Breast epithelium (tissue), 4 donors: ENCODE data around the gene DYNC1H1. TPM values are rescaled to one million over a fixed set of nuclear protein-coding genes. Genes with fewer than 3 reads are reported as not detected.

Experiments used
- DNase-seq, 2 donors: peaks; one replicate each; pipeline ENCODE4 v3.0.0-alpha.2; 2019; ENCODE audit warnings: low spot score in 2 of 2
- H3K27ac ChIP-seq, 2 donors: fragments of 200-600 bp; sonication (generic) in 1 of 2; one replicate each; pipeline ENCODE4 v1.5.1; 2016 to 2019; ENCODE audit warnings: mild to moderate bottlenecking in 1 of 2
- H3K27me3 ChIP-seq, 2 donors: fragments of 200-600 bp; sonication (generic) in 1 of 2; one replicate each; pipeline versions ENCODE4 v1.5.1 to v1.6.0; 2017 to 2019; ENCODE audit warnings: control low read depth in 1 of 2, mild to moderate bottlenecking in 1 of 2
- H3K36me3 ChIP-seq: fragments of 200-600 bp; one replicate; pipeline ENCODE4 v1.5.1; 2019
- H3K4me1 ChIP-seq, 2 donors: fragments of 200-600 bp; sonication (generic); one replicate each; pipeline ENCODE4 v1.5.1; 2016 to 2019; ENCODE audit warnings: control low read depth in 1 of 2
- H3K4me3 ChIP-seq, 3 donors: fragments of 200-600 bp; sonication (generic); 1 replicate in 2 of 3; 2 replicates in 1 of 3; pipeline ENCODE4 v1.5.1; 2016 to 2019; ENCODE audit warnings: mild to moderate bottlenecking in 3 of 3, moderate library complexity in 2 of 3
- H3K9me3 ChIP-seq, 2 donors: fragments of 200-600 bp; sonication (generic) in 1 of 2; one replicate each; pipeline ENCODE4 v1.5.1; 2016 to 2019; ENCODE audit warnings: control low read depth in 1 of 2
- POLR2A ChIP-seq: fragments of 450-650 bp; IDR thresholded peaks from one replicate; pipeline ENCODE4 v1.6.1; 2016; ENCODE audit warnings: antibody characterized with exemption, mild to moderate bottlenecking, moderate library complexity
- POLR2AphosphoS5 ChIP-seq, 3 donors: sonication (generic); formaldehyde crosslinking; IDR thresholded peaks; one replicate each; pipeline ENCODE4 v1.6.1; 2017; ENCODE audit warnings: antibody characterized with exemption in 3 of 3
- intact Hi-C: fragments of 100-400 bp; cut with DNase I; formaldehyde crosslinking; loops from one replicate; pipeline ENCODE4 v1.15.1; 2023; ENCODE audit warnings: low total_unique reads
- total RNA-seq, 3 donors: library from RNA; depleted of rRNA; stranded (reverse); fragments of >200 nt; gene quantifications; one replicate each; pipeline ENCODE4 v1.1.0, GENCODE V29; 2016
- TF ChIP-seq, protein P1 (sequence below), 3 donors: fragments of 450-650 bp; IDR thresholded peaks; one replicate each; pipeline ENCODE4 v1.5.1; 2016 to 2017; ENCODE audit warnings: antibody characterized with exemption in 3 of 3, mild to moderate bottlenecking in 3 of 3, moderate library complexity in 3 of 3

The DYNC1H1 gene
- total RNA-seq, 3 donors from 2014 or later = 355 to 424 (median 391) TPM

DNA sequence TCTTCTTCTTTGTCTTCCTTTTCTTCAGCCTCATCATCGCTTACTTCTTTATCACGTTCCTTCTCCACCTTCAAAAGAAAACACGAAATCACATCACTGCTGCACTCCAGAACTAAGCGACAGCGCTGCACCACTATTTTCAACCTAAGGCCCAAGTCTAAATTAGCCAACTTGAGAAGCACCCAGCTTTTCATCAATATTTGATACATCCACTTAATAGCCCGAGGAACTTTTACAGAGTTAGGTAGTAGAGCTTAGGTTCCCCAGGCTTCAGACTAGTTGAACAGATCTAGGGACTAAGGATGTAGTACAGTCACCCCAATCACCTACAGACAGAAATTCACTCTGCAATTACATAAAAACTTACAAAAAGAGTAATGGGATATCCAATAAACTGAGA, 120.6 kb downstream of the DYNC1H1 start:
- intact Hi-C loops = loop anchor here (1.0 to 5.0 kb wide), 2 partner anchors 22 to 123 kb away; partner anchors contain the start of gene DYNC1H1
- Histone ChIP-seq H3K27ac (peak overlapping the region in 1 of 2 donors; percentile 100), H3K27me3 (no peaks in the 10 kb centered on the region), H3K4me3 (peak overlapping the region in 2 of 3 donors; percentile 88 to 100), H3K4me1 (peaks cover 20 to 26% of the 10 kb centered on the region in 2 donors), H3K36me3 (peaks cover 4% of the 10 kb centered on the region), H3K9me3 (no peaks in the 10 kb centered on the region)
- TF ChIP-seq POLR2A (no peak), POLR2AphosphoS5 (IDR thresholded peaks at IDR 0.05) (no peak)
- TF ChIP-seq, protein P1, sequence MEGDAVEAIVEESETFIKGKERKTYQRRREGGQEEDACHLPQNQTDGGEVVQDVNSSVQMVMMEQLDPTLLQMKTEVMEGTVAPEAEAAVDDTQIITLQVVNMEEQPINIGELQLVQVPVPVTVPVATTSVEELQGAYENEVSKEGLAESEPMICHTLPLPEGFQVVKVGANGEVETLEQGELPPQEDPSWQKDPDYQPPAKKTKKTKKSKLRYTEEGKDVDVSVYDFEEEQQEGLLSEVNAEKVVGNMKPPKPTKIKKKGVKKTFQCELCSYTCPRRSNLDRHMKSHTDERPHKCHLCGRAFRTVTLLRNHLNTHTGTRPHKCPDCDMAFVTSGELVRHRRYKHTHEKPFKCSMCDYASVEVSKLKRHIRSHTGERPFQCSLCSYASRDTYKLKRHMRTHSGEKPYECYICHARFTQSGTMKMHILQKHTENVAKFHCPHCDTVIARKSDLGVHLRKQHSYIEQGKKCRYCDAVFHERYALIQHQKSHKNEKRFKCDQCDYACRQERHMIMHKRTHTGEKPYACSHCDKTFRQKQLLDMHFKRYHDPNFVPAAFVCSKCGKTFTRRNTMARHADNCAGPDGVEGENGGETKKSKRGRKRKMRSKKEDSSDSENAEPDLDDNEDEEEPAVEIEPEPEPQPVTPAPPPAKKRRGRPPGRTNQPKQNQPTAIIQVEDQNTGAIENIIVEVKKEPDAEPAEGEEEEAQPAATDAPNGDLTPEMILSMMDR (IDR thresholded peaks at IDR 0.05) = no peak
- DNase-seq = no peak

DNA sequence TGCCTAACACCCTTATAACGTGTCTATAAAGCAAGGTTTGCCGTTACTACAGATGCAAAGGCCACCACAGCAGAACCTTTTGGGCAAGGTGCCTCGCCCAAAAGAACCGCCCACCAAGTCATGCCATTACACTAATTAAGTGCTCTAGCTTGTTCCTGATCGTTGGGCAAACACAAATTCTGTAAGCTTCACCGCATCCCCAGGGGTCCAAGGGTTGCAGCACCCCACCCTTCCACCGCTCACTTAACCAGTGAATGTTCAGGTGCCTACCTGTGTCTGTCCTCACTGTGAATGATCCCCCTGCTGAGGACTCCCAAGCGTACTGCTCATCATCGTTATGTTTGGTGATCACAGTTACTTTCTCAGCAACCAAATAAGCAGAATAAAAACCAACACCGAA, 121.1 kb downstream of the DYNC1H1 start:
- peaks cover 20 to 26% of the 10 kb centered on the region in 2 donors for H3K4me1 ChIP-seq
- H3K9me3 ChIP-seq = no peaks in the 10 kb centered on the region
- peak overlapping the region; percentile 83 to 100 (median 88) for H3K4me3 ChIP-seq
- TF ChIP-seq, protein P1 (IDR thresholded peaks at IDR 0.05) = no peak
- peak in 1 of 3 donors; percentile 16 for TF ChIP-seq POLR2AphosphoS5 (IDR thresholded peaks at IDR 0.05)
- H3K27me3 ChIP-seq = no peaks in the 10 kb centered on the region
- no peak for DNase-seq
- H3K27ac ChIP-seq = peak overlapping the region; percentile 100
- peaks cover 3% of the 10 kb centered on the region for H3K36me3 ChIP-seq
- intact Hi-C loops = loop anchor here (1.0 to 5.0 kb wide), 2 partner anchors 22 to 123 kb away; partner anchors contain the start of gene DYNC1H1

DNA sequence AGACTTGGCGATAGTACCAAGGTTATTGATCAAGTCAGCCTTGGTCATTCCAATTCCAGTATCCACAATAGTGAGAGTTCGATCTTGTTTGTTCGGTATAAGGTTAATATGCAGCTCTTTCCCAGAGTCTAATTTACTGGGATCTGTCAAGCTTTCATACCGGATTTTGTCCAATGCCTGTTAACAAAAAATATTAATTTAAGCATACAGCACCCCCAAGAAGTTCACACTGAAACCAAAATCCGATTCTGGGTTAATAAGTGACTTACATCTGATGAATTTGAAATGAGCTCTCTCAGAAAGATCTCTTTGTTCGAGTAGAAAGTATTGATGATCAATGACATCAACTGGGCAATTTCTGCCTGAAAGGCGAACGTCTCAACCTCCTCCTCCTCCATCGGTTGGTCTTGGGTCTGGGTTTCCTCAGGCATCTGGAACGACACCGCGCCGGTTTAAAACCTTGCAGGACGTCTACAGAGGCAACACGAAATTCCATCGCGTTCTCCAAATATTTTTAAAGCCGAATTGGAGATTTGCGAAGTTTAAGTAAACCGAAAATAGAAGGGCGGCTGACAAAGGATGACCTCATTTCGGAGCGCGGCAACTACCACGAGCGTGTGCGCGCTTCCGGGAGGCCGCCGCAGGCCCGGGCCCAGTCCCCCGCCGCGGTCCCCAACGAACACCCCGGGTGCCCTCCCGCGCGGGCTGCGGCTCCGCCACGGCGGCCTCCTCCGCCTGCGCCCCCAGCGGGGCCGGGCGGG, 121.8 kb downstream of the DYNC1H1 start:
- H3K4me1 ChIP-seq = peaks cover 20 to 26% of the 10 kb centered on the region in 2 donors
- DNase-seq = no peak
- intact Hi-C loops = loop anchor here (1.0 to 5.0 kb wide), 2 partner anchors 23 to 124 kb away; partner anchors contain the start of gene DYNC1H1

DNA sequence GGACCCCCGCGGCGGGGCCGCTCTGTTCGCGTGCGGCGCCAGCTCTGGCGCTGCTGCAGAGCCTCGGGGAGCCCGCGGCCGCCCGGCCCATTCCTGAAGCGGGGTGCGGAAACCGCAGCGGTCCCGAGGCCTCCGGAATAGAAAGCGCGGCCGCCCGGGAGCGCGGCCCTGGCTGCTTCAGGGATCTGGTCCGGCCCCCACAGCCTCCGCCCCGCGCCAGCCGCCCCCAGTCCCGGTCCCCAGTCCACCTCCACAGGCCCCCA, 122.3 kb downstream of the DYNC1H1 start:
- TF ChIP-seq POLR2A (no peak), POLR2AphosphoS5 (IDR thresholded peaks at IDR 0.05) (no peak)
- TF ChIP-seq, protein P1 (IDR thresholded peaks at IDR 0.05) = no peak
- H3K27me3 ChIP-seq = no peaks in the 10 kb centered on the region
- no peaks in the 10 kb centered on the region for H3K9me3 ChIP-seq
- peak overlapping the region; percentile 100 for H3K27ac ChIP-seq
- peak overlapping the region; percentile 83 to 100 (median 88) for H3K4me3 ChIP-seq
- peaks cover 20 to 26% of the 10 kb centered on the region in 2 donors for H3K4me1 ChIP-seq
- intact Hi-C loops = loop anchor here (5.0 kb wide), 1 partner anchor 124 kb away; the partner anchor contains the start of gene DYNC1H1
- no peaks in the 10 kb centered on the region for H3K36me3 ChIP-seq
- no peak for DNase-seq

More for the DNA sequence above, 121.8 kb downstream of the DYNC1H1 start:
- Histone ChIP-seq H3K36me3 (no peaks in the 10 kb centered on the region), H3K9me3 (no peaks in the 10 kb centered on the region), H3K4me3 (peak overlapping the region; percentile 83 to 100 (median 88)), H3K27me3 (no peaks in the 10 kb centered on the region), H3K27ac (peak overlapping the region; percentile 100)
- TF ChIP-seq POLR2A = no peak
- TF ChIP-seq, protein P1 (IDR thresholded peaks at IDR 0.05) = no peak
- TF ChIP-seq POLR2AphosphoS5 (IDR thresholded peaks at IDR 0.05) = no peak
